OCI-LY3 (cell line): ENCODE results near the gene MAP2K7.

Experiments
- H2AFZ ChIP-seq: fragments of 200-600, 300-600 bp; shearing (Covaris generic); 2 replicates; pipeline ENCODE4 v1.6.0; 2014; ENCODE audit warnings: antibody characterized with exemption, low read depth, low read length
- H3K27ac ChIP-seq: fragments of 200-600, 300-600 bp; sonication (generic); 2 replicates; pipeline ENCODE4 v1.5.1; 2014; ENCODE audit warnings: mild to moderate bottlenecking, low read length, moderate library complexity, mixed read lengths
- H3K27me3 ChIP-seq: fragments of 200-600, 300-600 bp; sonication (generic); 2 replicates; pipeline ENCODE4 v1.6.1; 2014; ENCODE audit warnings: low read depth, low read length, mixed read lengths
- H3K36me3 ChIP-seq: fragments of 200-600, 300-600 bp; sonication (generic); replicated peaks from 2 replicates; pipeline ENCODE3; 2014; ENCODE audit warnings: low read depth, low read length, mixed read lengths
- H3K4me1 ChIP-seq: fragments of 300-600, 200-600 bp; sonication (generic); 2 replicates; pipeline ENCODE4 v1.6.1; 2014; ENCODE audit warnings: low read length, mixed read lengths
- H3K4me2 ChIP-seq: fragments of 200-600, 300-600 bp; sonication (generic); 2 replicates; pipeline ENCODE4 v1.6.1; 2014; ENCODE audit warnings: low read length, mixed read lengths
- H3K4me3 ChIP-seq: fragments of 300-600, 200-600 bp; sonication (generic); 2 replicates; pipeline ENCODE4 v1.5.1; 2014; ENCODE audit warnings: antibody characterized with exemption, mild to moderate bottlenecking, low read length, moderate library complexity
- H3K79me2 ChIP-seq: fragments of 300-600, 200-600 bp; shearing (Covaris generic); 2 replicates; pipeline ENCODE4 v1.6.1; 2014; ENCODE audit warnings: mild to moderate bottlenecking, low read length, mixed read lengths
- H3K9ac ChIP-seq: fragments of 300-600, 200-600 bp; shearing (Covaris generic); 2 replicates; pipeline ENCODE4 v1.6.0; 2014; ENCODE audit warnings: mild to moderate bottlenecking, low read length, moderate library complexity
- H3K9me3 ChIP-seq: fragments of 200-600, 300-600 bp; shearing (Covaris generic); 2 replicates; pipeline ENCODE4 v1.6.1; 2014; ENCODE audit warnings: low read length, mixed read lengths; ENCODE audit not compliant: insufficient read depth
- H4K20me1 ChIP-seq: fragments of 200-600, 300-600 bp; sonication (generic); 2 replicates; pipeline ENCODE4 v1.6.1; 2016; ENCODE audit warnings: low read length, mixed read lengths; ENCODE audit not compliant: insufficient read depth
- EZH2phosphoT487 ChIP-seq: fragments of 200-600 bp; shearing (Covaris generic); IDR thresholded peaks from 2 replicates; pipeline ENCODE4 v1.6.1; 2018; ENCODE audit warnings: antibody characterized with exemption, mixed run types, low read depth
- TF ChIP-seq, protein P1 (sequence below): fragments of 200-600, 300-600 bp; sonication (generic); IDR thresholded peaks from 2 replicates; pipeline ENCODE4 v1.5.1; 2014; ENCODE audit warnings: antibody characterized with exemption, low read length, low read depth

MAP2K7 gene

DNA sequence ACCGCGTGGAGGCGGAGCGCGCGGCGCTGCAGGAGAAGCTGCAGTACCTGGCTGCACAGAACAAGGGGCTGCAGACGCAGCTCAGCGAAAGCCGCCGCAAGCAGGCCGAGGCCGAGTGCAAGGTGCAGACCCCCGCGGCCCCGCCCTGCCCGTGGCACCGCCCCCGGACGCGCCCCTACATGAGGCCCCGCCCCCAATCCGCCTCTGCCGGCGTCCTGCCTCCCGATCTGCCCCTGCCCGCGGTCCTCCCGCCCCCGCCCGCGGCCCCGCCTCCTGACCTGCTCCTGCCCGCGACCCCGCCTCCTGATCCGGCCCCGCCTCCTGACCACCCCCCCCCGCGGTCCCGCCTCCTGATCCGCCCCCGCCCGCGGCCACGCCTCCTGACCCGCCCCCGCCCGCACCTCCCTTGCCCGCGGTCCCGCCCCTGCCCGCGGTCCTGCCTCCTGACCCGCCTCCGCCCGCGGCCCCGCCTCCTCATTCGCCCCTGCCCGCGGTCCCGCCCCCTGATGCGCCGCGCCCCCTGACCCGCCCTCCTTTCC is 41.2 kb upstream of the MAP2K7 start:
- no peak overlapping the region for H3K4me2 ChIP-seq
- H4K20me1 ChIP-seq = no peaks in the 10 kb centered on the region
- H2AFZ ChIP-seq = no peak overlapping the region
- H3K27ac ChIP-seq = no peak overlapping the region
- no peaks in the 10 kb centered on the region for H3K36me3 ChIP-seq
- no peak overlapping the region for H3K9ac ChIP-seq
- TF ChIP-seq, protein P1, sequence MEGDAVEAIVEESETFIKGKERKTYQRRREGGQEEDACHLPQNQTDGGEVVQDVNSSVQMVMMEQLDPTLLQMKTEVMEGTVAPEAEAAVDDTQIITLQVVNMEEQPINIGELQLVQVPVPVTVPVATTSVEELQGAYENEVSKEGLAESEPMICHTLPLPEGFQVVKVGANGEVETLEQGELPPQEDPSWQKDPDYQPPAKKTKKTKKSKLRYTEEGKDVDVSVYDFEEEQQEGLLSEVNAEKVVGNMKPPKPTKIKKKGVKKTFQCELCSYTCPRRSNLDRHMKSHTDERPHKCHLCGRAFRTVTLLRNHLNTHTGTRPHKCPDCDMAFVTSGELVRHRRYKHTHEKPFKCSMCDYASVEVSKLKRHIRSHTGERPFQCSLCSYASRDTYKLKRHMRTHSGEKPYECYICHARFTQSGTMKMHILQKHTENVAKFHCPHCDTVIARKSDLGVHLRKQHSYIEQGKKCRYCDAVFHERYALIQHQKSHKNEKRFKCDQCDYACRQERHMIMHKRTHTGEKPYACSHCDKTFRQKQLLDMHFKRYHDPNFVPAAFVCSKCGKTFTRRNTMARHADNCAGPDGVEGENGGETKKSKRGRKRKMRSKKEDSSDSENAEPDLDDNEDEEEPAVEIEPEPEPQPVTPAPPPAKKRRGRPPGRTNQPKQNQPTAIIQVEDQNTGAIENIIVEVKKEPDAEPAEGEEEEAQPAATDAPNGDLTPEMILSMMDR = no peak
- TF ChIP-seq EZH2phosphoT487 = no peak
- no peaks in the 10 kb centered on the region for H3K9me3 ChIP-seq
- H3K79me2 ChIP-seq = no peaks in the 10 kb centered on the region
- peaks cover 11% of the 10 kb centered on the region for H3K4me1 ChIP-seq
- H3K4me3 ChIP-seq = no peak overlapping the region
- H3K27me3 ChIP-seq = peaks cover 7% of the 10 kb centered on the region; the same call in 1 of the 2 replicates

DNA sequence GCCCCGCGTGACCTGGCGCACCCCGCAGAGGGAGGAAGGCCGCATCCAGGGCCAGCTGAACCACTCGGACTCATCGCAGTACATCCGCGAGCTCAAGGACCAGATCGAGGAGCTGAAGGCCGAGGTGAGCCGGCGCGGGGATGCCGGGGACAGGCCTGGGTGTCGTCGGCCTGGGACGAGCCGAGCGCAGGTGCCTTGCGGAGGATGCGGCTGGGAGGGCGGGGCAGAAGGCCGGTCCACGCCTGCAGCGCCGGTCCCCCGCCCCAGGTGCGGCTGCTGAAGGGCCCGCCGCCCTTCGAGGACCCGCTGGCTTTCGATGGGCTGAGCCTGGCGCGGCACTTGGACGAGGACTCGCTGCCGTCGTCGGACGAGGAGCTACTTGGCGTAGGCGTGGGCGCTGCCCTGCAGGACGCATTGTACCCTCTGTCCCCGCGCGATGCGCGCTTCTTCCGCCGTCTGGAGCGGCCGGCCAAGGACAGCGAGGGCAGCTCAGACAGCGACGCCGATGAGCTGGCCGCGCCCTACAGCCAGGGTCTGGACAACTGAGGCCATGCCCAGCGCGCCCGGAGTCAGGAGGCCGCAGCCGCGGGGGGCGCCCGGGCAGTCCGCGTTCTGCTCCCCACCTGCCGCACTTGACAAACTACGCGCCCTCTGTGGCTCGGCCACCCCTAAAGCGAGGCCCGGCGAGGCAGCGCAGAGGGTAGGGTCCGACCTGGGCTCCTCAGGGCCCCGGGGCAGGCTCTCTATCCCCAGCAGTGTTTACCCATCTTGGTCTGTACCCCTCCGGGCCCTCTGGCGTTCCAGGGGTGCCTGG is 40.3 kb upstream of the MAP2K7 start:
- no peak overlapping the region for H2AFZ ChIP-seq
- H3K27me3 ChIP-seq = 0 out of 2 replicates have a peak, but pooled peaks cover 2% of the 10 kb centered on the region
- H3K4me3 ChIP-seq = no peak overlapping the region
- no peaks in the 10 kb centered on the region for H3K9me3 ChIP-seq
- H3K79me2 ChIP-seq = no peaks in the 10 kb centered on the region
- no peak overlapping the region for H3K4me2 ChIP-seq
- TF ChIP-seq, protein P1 = no peak
- TF ChIP-seq EZH2phosphoT487 = no peak
- no peaks in the 10 kb centered on the region for H3K36me3 ChIP-seq
- no peaks in the 10 kb centered on the region for H4K20me1 ChIP-seq
- no peak overlapping the region for H3K9ac ChIP-seq
- H3K4me1 ChIP-seq = peaks cover 9% of the 10 kb centered on the region
- H3K27ac ChIP-seq = no peak overlapping the region

DNA sequence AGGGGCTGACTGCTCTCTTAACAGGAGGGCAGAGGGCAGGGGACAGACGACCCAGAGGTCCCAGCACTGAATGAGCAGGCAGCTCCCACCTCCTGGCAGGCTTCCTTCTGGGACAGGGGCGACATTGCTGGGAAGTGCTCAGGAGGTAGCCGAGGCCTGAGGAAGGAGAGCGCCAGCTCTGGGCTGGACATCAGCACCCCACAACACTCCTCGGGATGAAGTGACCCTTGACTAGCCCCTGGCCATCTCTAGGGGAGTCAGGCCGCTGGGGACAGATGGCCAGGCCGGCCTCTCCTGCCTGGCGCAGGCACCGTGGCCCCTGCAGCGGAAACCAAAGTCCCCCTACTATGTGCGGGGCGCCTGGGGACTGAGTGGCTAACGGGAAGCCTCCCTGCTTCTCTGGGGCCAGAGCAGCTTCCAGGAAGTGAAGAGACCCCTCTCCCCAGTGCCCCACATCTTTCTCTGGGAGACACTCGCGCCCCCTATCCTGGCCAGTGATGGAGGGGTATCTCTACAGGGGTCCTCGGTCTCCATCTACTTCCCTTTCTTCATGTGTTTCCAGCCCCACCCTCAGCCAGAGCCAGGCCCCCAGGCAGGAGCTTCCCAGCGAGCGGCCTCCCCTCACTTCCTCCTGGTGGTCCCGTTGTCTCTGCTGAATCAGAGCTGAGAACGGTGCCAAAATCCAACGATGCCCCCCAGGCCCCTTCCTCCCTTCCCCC is 39.5 kb upstream of the MAP2K7 start:
- no peaks in the 10 kb centered on the region for H3K27me3 ChIP-seq
- H3K4me3 ChIP-seq = no peak overlapping the region
- H3K27ac ChIP-seq = no peak overlapping the region
- no peak overlapping the region for H2AFZ ChIP-seq
- H3K4me1 ChIP-seq = peaks cover 9% of the 10 kb centered on the region
- TF ChIP-seq, protein P1 = no peak
- TF ChIP-seq EZH2phosphoT487 = no peak
- no peak overlapping the region for H3K4me2 ChIP-seq
- H3K9ac ChIP-seq = no peak overlapping the region
- no peaks in the 10 kb centered on the region for H3K36me3 ChIP-seq
- no peaks in the 10 kb centered on the region for H3K9me3 ChIP-seq
- no peaks in the 10 kb centered on the region for H4K20me1 ChIP-seq
- H3K79me2 ChIP-seq = no peaks in the 10 kb centered on the region

DNA sequence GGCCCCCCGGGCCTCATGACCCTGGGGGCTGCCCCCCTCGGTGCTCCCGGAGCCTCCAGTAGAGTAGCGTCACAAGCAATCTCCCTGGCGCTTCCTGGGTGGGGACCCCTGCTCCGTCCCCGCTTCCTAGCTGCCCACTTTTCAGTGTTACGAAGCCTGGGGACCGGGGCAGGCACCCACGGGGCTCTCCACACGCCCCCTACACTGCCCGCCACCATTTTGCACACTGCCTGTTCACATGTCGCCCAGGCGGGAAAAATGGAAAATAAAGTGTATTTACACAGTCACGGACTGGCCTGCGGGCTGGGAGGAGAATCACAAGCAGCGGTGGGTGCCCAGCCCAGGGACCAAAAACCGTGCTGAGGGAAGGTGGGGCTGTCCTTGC is 39.0 kb upstream of the MAP2K7 start:
- Histone ChIP-seq H2AFZ (no peak overlapping the region), H3K27ac (no peak overlapping the region), H3K36me3 (no peaks in the 10 kb centered on the region), H4K20me1 (no peaks in the 10 kb centered on the region), H3K4me2 (no peak overlapping the region), H3K9ac (no peak overlapping the region), H3K4me1 (peaks cover 9% of the 10 kb centered on the region), H3K79me2 (no peaks in the 10 kb centered on the region), H3K4me3 (no peak overlapping the region), H3K9me3 (no peaks in the 10 kb centered on the region), H3K27me3 (no peaks in the 10 kb centered on the region)
- TF ChIP-seq EZH2phosphoT487 = no peak
- TF ChIP-seq, protein P1 = no peak
